GM23338 (cell line): ENCODE results near the gene LHX4. TPM values are rescaled to one million over a fixed set of nuclear protein-coding genes. Genes with fewer than 3 reads are reported as not detected.

Experiments used
- ATAC-seq: fragments of 200-7000 bp; cut with Tn5 transposase; 3 replicates; pipeline ENCODE4 v1.9.1; 2020
- DNase-seq: peaks from one replicate; pipeline ENCODE4 v3.0.0-alpha.2; 2015; ENCODE audit warnings: low spot score
- H2AFZ ChIP-seq: fragments of 200-600 bp; sonication (generic); 2 replicates; pipeline ENCODE4 v1.8.0; 2016; ENCODE audit warnings: antibody characterized with exemption, mild to moderate bottlenecking, moderate library complexity
- H3F3A ChIP-seq: fragments of 200-600 bp; sonication (generic); replicated peaks from 2 replicates; pipeline ENCODE4 v1.8.0; 2017; ENCODE audit warnings: antibody characterized with exemption, mixed run types, low read depth
- H3K27ac ChIP-seq: fragments of 200-600 bp; sonication (generic); 2 replicates; pipeline ENCODE4 v1.6.1; 2016; ENCODE audit warnings: low read depth
- H3K27me3 ChIP-seq: fragments of 200-600 bp; sonication (generic); 2 replicates; pipeline ENCODE4 v1.8.0; 2016; ENCODE audit warnings: mild to moderate bottlenecking, mixed run types, moderate library complexity; ENCODE audit not compliant: insufficient read depth
- H3K36me3 ChIP-seq: fragments of 200-600 bp; sonication (generic); 2 replicates; pipeline ENCODE4 v1.8.0; 2016; ENCODE audit warnings: mild to moderate bottlenecking; ENCODE audit not compliant: insufficient read depth
- H3K4me1 ChIP-seq: fragments of 200-600 bp; sonication (generic); 2 replicates; pipeline ENCODE4 v1.8.0; 2016; ENCODE audit warnings: mild to moderate bottlenecking, moderate library complexity; ENCODE audit not compliant: insufficient read depth
- H3K4me2 ChIP-seq: fragments of 200-600 bp; sonication (generic); 2 replicates; pipeline ENCODE4 v1.7.1; 2017; ENCODE audit warnings: mixed run types
- H3K4me3 ChIP-seq: fragments of 200-600 bp; sonication (generic); 2 replicates; pipeline ENCODE4 v1.6.1; 2016; ENCODE audit warnings: mixed run types
- H3K79me2 ChIP-seq: fragments of 200-600 bp; sonication (generic); replicated peaks from 2 replicates; pipeline ENCODE4 v1.8.0; 2017; ENCODE audit warnings: mild to moderate bottlenecking; ENCODE audit not compliant: insufficient read depth
- H3K9me2 ChIP-seq: fragments of 200-600 bp; sonication (generic); 2 replicates; pipeline ENCODE4 v1.8.0; 2017; ENCODE audit not compliant: insufficient read depth
- H4K20me1 ChIP-seq: fragments of 200-600 bp; sonication (generic); replicated peaks from 2 replicates; pipeline ENCODE4 v1.8.0; 2017; ENCODE audit warnings: mild to moderate bottlenecking; ENCODE audit not compliant: insufficient read depth
- H3K27ac Mint-ChIP-seq: 2 replicates; pipeline ENCODE4 v1.8.0; 2020; ENCODE audit warnings: inconsistent platforms, mild to moderate bottlenecking, moderate library complexity, mixed read lengths
- H3K27me3 Mint-ChIP-seq: 3 replicates; pipeline ENCODE4 v1.8.0; 2022; ENCODE audit warnings: low read depth, mild to moderate bottlenecking, moderate library complexity, mixed read lengths, inconsistent platforms; ENCODE audit not compliant: insufficient read depth, poor library complexity
- H3K36me3 Mint-ChIP-seq: 3 replicates; pipeline ENCODE4 v1.8.0; 2021; ENCODE audit warnings: low read depth, mild to moderate bottlenecking, inconsistent platforms, moderate library complexity, mixed read lengths
- H3K4me1 Mint-ChIP-seq: 3 replicates; pipeline ENCODE4 v1.8.0; 2020; ENCODE audit warnings: mild to moderate bottlenecking, inconsistent platforms, mixed read lengths
- H3K4me3 Mint-ChIP-seq: 3 replicates; pipeline ENCODE4 v1.8.0; 2021; ENCODE audit warnings: moderate library complexity, mild to moderate bottlenecking, inconsistent platforms, mixed read lengths
- H3K9me3 Mint-ChIP-seq: 3 replicates; pipeline ENCODE4 v1.8.0; 2020; ENCODE audit warnings: moderate library complexity, mild to moderate bottlenecking, inconsistent platforms, mixed read lengths
- CREB1 ChIP-seq: fragments of 250-450 bp; sonication (Bioruptor Pico); IDR thresholded peaks from 2 replicates; pipeline ENCODE4 v1.5.0; 2020; ENCODE audit warnings: low read depth, mild to moderate bottlenecking, moderate library complexity
- EZH2 ChIP-seq: fragments of 200-600 bp; sonication (generic); IDR thresholded peaks from one replicate; pipeline ENCODE4 v1.8.0; 2017; ENCODE audit warnings: antibody characterized with exemption, mild to moderate bottlenecking, low read depth; ENCODE audit not compliant: unreplicated experiment
- JUNB ChIP-seq: IDR thresholded peaks from one replicate; pipeline ENCODE4 v1.6.1; 2016; ENCODE audit warnings: antibody characterized with exemption; ENCODE audit not compliant: unreplicated experiment
- STAT1 ChIP-seq: IDR thresholded peaks from one replicate; pipeline ENCODE4 v1.6.1; 2016; ENCODE audit warnings: antibody characterized with exemption; ENCODE audit not compliant: unreplicated experiment
- ZNF331 ChIP-seq: fragments of 250-450 bp; sonication (Bioruptor Pico); IDR thresholded peaks from 2 replicates; pipeline ENCODE4 v1.5.0; 2020; ENCODE audit warnings: low read depth, mild to moderate bottlenecking, moderate library complexity
- long read RNA-seq: library from polyadenylated mRNA; unstranded; transcript quantifications from one replicate; pipeline ENCODE4 v2.0.0, GENCODE V29; 2020; ENCODE audit not compliant: unreplicated experiment
- polyA plus RNA-seq: library from polyadenylated mRNA; unstranded; fragments of >200 nt; fragmentation: Nextera tagmentation; extraction: Ambion mirVana; gene quantifications from 2 replicates; pipeline ENCODE4 v1.2.1, GENCODE V29; 2016
- total RNA-seq: library from RNA; depleted of rRNA; stranded (reverse); fragments of >200 nt; shearing (Covaris generic); gene quantifications from 2 replicates; pipeline ENCODE4 v1.2.3, GENCODE V29; 2014; rRNA removed
- TF ChIP-seq, protein P1 (sequence below), 2 experiments: fragments of 200-600 bp in 1 of 2; sonication (generic) in 1 of 2; conservative IDR thresholded peaks; 2 replicates each; pipeline versions ENCODE4 v1.5.1 to v1.6.1; 2016 to 2017; ENCODE audit warnings: antibody characterized with exemption in 2 of 2, low read depth in 2 of 2, mild to moderate bottlenecking in 2 of 2, moderate library complexity in 1 of 2
- TF ChIP-seq, protein P2 (sequence below): fragments of 250-450 bp; sonication (Bioruptor Pico); IDR thresholded peaks from 2 replicates; pipeline ENCODE4 v1.5.0; 2020; ENCODE audit warnings: mild to moderate bottlenecking, moderate library complexity

LHX4 gene
- total RNA-seq: 2.5 and 2.9 TPM in 2 replicates
- polyA plus RNA-seq: 1.2 and 1.4 TPM in 2 replicates
- long read RNA-seq, partial matches to known transcripts: 0 of 2 reads
- long read RNA-seq, other reads (novel, unspliced or antisense): 2 of 2 reads

GRCh38 chr1:180229483-180230415, at the start of gene LHX4:
TSS of gene LHX4 (plus strand) at chr1:180230264. CDS start at chr1:180230530, 266 bp downstream.
- Mint-ChIP-seq H3K36me3 (no peaks in the 10 kb centered on the region; the same call in 2 of the 3 replicates), H3K27ac (no peak within 1 kb of the TSS), H3K27me3 (peaks cover 74% of the 10 kb centered on the region), H3K4me3 (peak within 1 kb of the TSS; percentile 77), H3K4me1 (peaks cover 45% of the 10 kb centered on the region), H3K9me3 (peaks cover 7% of the 10 kb centered on the region)
- ATAC-seq (peak; percentile 18), DNase-seq (peak; percentile 84)
- Histone ChIP-seq H4K20me1 (no peaks in the 10 kb centered on the region; the same call in 1 of the 2 replicates), H3K4me1 (peaks cover 43% of the 10 kb centered on the region), H3K9me2 (no peaks in the 10 kb centered on the region), H3K36me3 (no peaks in the 10 kb centered on the region), H3K27ac (no peak within 1 kb of the TSS), H3F3A (peaks cover 31% of the 10 kb centered on the region), H2AFZ (peak within 1 kb of the TSS; percentile 84), H3K4me2 (peak within 1 kb of the TSS; percentile 100), H3K27me3 (peaks cover 91% of the 10 kb centered on the region), H3K4me3 (peak within 1 kb of the TSS; percentile 85), H3K79me2 (0 out of 2 replicates have a peak, but pooled peaks cover 4% of the 10 kb centered on the region)
- TF ChIP-seq CREB1 (peak; percentile 52), JUNB (no peak)

DNA sequence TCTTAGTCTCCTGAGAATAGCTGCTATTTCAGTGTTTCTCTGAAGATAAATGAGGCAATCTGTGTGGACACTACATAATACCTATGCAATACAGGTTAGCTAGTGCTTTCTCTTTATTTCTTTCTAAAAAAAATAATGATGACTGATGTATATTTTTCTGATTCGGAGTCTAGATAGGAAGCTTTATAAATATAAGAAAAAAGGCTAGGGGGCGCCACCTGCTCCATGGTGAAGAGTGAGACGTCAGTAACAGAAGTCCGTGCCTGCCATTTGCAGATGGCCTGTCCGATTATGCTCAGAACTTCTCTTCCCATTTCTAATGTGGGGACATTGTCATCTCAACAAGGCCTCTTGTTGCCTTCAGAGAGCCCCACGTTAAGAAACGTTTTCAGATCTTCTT, 49.0 kb upstream of the LHX4 start:
- DNase-seq: peak; percentile 83
- no peaks in the 10 kb centered on the region for H3K9me3 Mint-ChIP-seq
- H3F3A ChIP-seq: no peaks in the 10 kb centered on the region; the same call in 1 of the 2 replicates

More for the DNA sequence above, 49.0 kb upstream of the LHX4 start:
- TF ChIP-seq, protein P1, sequence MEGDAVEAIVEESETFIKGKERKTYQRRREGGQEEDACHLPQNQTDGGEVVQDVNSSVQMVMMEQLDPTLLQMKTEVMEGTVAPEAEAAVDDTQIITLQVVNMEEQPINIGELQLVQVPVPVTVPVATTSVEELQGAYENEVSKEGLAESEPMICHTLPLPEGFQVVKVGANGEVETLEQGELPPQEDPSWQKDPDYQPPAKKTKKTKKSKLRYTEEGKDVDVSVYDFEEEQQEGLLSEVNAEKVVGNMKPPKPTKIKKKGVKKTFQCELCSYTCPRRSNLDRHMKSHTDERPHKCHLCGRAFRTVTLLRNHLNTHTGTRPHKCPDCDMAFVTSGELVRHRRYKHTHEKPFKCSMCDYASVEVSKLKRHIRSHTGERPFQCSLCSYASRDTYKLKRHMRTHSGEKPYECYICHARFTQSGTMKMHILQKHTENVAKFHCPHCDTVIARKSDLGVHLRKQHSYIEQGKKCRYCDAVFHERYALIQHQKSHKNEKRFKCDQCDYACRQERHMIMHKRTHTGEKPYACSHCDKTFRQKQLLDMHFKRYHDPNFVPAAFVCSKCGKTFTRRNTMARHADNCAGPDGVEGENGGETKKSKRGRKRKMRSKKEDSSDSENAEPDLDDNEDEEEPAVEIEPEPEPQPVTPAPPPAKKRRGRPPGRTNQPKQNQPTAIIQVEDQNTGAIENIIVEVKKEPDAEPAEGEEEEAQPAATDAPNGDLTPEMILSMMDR (conservative IDR thresholded peaks at IDR 0.05; ENCODE audit: low read depth in 2 of 2): peak; percentile 63 to 73
- no peak for TF ChIP-seq CREB1
- TF ChIP-seq, protein P2, sequence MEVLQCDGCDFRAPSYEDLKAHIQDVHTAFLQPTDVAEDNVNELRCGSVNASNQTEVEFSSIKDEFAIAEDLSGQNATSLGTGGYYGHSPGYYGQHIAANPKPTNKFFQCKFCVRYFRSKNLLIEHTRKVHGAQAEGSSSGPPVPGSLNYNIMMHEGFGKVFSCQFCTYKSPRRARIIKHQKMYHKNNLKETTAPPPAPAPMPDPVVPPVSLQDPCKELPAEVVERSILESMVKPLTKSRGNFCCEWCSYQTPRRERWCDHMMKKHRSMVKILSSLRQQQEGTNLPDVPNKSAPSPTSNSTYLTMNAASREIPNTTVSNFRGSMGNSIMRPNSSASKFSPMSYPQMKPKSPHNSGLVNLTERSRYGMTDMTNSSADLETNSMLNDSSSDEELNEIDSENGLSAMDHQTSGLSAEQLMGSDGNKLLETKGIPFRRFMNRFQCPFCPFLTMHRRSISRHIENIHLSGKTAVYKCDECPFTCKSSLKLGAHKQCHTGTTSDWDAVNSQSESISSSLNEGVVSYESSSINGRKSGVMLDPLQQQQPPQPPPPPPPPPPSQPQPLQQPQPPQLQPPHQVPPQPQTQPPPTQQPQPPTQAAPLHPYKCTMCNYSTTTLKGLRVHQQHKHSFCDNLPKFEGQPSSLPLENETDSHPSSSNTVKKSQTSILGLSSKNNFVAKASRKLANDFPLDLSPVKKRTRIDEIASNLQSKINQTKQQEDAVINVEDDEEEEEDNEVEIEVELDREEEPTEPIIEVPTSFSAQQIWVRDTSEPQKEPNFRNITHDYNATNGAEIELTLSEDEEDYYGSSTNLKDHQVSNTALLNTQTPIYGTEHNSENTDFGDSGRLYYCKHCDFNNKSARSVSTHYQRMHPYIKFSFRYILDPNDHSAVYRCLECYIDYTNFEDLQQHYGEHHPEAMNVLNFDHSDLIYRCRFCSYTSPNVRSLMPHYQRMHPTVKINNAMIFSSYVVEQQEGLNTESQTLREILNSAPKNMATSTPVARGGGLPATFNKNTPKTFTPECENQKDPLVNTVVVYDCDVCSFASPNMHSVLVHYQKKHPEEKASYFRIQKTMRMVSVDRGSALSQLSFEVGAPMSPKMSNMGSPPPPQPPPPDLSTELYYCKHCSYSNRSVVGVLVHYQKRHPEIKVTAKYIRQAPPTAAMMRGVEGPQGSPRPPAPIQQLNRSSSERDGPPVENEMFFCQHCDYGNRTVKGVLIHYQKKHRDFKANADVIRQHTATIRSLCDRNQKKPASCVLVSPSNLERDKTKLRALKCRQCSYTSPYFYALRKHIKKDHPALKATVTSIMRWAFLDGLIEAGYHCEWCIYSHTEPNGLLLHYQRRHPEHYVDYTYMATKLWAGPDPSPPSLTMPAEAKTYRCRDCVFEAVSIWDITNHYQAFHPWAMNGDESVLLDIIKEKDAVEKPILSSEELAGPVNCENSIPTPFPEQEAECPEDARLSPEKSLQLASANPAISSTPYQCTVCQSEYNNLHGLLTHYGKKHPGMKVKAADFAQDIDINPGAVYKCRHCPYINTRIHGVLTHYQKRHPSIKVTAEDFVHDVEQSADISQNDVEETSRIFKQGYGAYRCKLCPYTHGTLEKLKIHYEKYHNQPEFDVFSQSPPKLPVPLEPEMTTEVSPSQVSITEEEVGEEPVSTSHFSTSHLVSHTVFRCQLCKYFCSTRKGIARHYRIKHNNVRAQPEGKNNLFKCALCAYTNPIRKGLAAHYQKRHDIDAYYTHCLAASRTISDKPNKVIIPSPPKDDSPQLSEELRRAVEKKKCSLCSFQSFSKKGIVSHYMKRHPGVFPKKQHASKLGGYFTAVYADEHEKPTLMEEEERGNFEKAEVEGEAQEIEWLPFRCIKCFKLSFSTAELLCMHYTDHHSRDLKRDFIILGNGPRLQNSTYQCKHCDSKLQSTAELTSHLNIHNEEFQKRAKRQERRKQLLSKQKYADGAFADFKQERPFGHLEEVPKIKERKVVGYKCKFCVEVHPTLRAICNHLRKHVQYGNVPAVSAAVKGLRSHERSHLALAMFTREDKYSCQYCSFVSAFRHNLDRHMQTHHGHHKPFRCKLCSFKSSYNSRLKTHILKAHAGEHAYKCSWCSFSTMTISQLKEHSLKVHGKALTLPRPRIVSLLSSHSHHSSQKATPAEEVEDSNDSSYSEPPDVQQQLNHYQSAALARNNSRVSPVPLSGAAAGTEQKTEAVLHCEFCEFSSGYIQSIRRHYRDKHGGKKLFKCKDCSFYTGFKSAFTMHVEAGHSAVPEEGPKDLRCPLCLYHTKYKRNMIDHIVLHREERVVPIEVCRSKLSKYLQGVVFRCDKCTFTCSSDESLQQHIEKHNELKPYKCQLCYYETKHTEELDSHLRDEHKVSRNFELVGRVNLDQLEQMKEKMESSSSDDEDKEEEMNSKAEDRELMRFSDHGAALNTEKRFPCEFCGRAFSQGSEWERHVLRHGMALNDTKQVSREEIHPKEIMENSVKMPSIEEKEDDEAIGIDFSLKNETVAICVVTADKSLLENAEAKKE (CRISPR knock-in tag): no peak
- no peak for TF ChIP-seq STAT1
- TF ChIP-seq ZNF331 (CRISPR knock-in tag): no peak
- TF ChIP-seq EZH2: no peak
- Histone ChIP-seq H3K4me2 (no peak overlapping the region), H3K9me2 (no peaks in the 10 kb centered on the region), H2AFZ (no peak overlapping the region), H4K20me1 (no peaks in the 10 kb centered on the region; the same call in 1 of the 2 replicates), H3K79me2 (no peaks in the 10 kb centered on the region), H3K4me3 (no peak overlapping the region), H3K36me3 (no peaks in the 10 kb centered on the region), H3K4me1 (no peaks in the 10 kb centered on the region), H3K27ac (no peak overlapping the region), H3K27me3 (no peaks in the 10 kb centered on the region)
- H3K27me3 Mint-ChIP-seq: peaks cover 8% of the 10 kb centered on the region
- H3K36me3 Mint-ChIP-seq: peaks cover 3% of the 10 kb centered on the region; the same call in 2 of the 3 replicates
- ATAC-seq: 0 out of 3 replicates have a peak, but pooled peaks have one; percentile 13
- no peak overlapping the region for H3K27ac Mint-ChIP-seq
- H3K4me3 Mint-ChIP-seq: no peak overlapping the region
- peaks cover 5% of the 10 kb centered on the region for H3K4me1 Mint-ChIP-seq
